GM19025 (cell line): ENCODE data around the gene ATXN1.
A peak's percentile ranks its signal among the peaks of the same experiment; 100 is the strongest.
"Not testable (repeated sequence)": the region's sequence is repeated elsewhere in the genome, so short reads cannot be mapped to it uniquely, and the experiment has no call there.

Experiments
- ATAC-seq: cut with Tn5 transposase; IDR thresholded peaks from one replicate; pipeline ENCODE4 v1.9.1; 2021; ENCODE audit warnings: mild to moderate bottlenecking, low read depth, moderate library complexity; ENCODE audit not compliant: unreplicated experiment

ATXN1 gene

GRCh38 chr6:16471910-16472297, 289.4 kb downstream of the ATXN1 start:
- ATAC-seq = no peak

- ATAC-seq = peak; percentile 39
Observed at GRCh38 chr6:16471222-16471909, 289.9 kb downstream of the ATXN1 start.

GRCh38 chr6:16470502-16471221, 290.6 kb downstream of the ATXN1 start:
- ATAC-seq = no peak

- no peak for ATAC-seq
Observed at GRCh38 chr6:16468991-16469615, 292.2 kb downstream of the ATXN1 start.

- ATAC-seq = no peak
Observed at GRCh38 chr6:16466800-16467553, 294.3 kb downstream of the ATXN1 start.

GRCh38 chr6:16464045-16464444, 297.2 kb downstream of the ATXN1 start:
- no peak for ATAC-seq

GRCh38 chr6:16463246-16463645, 298.0 kb downstream of the ATXN1 start:
- ATAC-seq = not testable (repeated sequence)

- ATAC-seq = no peak
Observed at GRCh38 chr6:16461491-16461890, 299.8 kb downstream of the ATXN1 start.

- ATAC-seq = not testable (repeated sequence)
Observed at GRCh38 chr6:16459472-16459871, 301.8 kb downstream of the ATXN1 start.

GRCh38 chr6:16452348-16452747, 308.9 kb downstream of the ATXN1 start:
- no peak for ATAC-seq

GRCh38 chr6:16450821-16451220, 310.4 kb downstream of the ATXN1 start:
- ATAC-seq = no peak

GRCh38 chr6:16450285-16450684, 311.0 kb downstream of the ATXN1 start:
- no peak for ATAC-seq

GRCh38 chr6:16446273-16446672, 315.0 kb downstream of the ATXN1 start:
- ATAC-seq = no peak

GRCh38 chr6:16442031-16442430, 319.2 kb downstream of the ATXN1 start:
- no peak for ATAC-seq

- no peak for ATAC-seq
Observed at GRCh38 chr6:16441262-16441661, 320.0 kb downstream of the ATXN1 start.

GRCh38 chr6:16440636-16441212, 320.5 kb downstream of the ATXN1 start:
- no peak for ATAC-seq

- ATAC-seq = no peak
Observed at GRCh38 chr6:16438718-16439591, 322.3 kb downstream of the ATXN1 start.

- no peak for ATAC-seq
Observed at GRCh38 chr6:16437984-16438383, 323.3 kb downstream of the ATXN1 start.

- no peak for ATAC-seq
Observed at GRCh38 chr6:16437095-16437494, 324.2 kb downstream of the ATXN1 start.

GRCh38 chr6:16436550-16436949, 324.7 kb downstream of the ATXN1 start:
- no peak for ATAC-seq
